Stimulated activated CD4-positive, alpha-beta T cell treated with anti-CD3 and anti-CD28 coated beads, Interleukin-15, amount 100 ng/mL, for 1 hour (primary cell): Measurements from ENCODE around the gene NR1I3.
A peak's percentile ranks its signal among the peaks of the same experiment; 100 is the strongest.
"Not testable (repeated sequence)": the region's sequence is repeated elsewhere in the genome, so short reads cannot be mapped to it uniquely, and the experiment has no call there.

ENCODE experiments used
- DNase-seq, 2 donors: peaks; one replicate each; pipeline ENCODE4 v3.0.0-alpha.2; 2020; ENCODE audit warnings: low read depth in 1 of 2, low spot score in 1 of 2

Gene NR1I3

DNA sequence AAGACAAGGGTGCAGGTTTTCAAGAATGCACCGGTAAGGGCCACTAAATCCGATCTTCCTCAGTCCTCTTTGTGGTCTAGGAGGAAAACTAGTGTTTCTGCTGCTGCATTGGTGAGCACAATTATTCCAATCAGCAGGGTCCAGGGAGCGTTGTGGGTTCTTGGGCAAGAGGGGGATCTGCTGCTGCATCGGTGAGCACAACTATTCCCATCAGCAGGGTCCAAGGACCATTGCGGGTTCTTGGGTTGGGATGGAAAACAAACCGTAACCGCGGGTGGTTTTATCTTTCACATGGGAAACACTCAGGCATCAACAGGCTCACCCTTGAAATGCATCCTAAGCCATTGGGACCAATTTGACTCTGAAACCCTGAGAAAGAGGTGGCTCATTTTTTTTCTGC is 13.6 kb upstream of the NR1I3 start:
- DNase-seq = no peak

DNA sequence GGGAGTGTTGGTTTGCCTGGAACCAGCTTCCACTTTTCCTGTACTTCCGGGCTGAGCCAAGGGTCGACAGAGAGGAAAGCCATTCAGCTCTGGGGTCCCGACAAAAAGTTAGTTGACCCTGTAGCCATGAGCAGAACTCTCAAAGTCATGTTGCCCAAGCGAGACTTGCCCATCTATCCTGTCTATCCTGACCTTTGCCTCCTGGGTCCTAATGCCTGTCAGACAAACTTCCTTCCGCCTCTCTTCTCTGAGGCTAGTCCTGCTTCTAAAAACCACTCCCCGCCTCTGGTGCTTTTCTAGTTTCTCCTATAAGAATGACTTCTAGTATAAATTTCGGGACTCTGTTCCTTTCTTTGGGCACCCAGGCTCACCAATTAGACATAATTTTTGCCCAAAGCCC is 12.8 kb upstream of the NR1I3 start:
- DNase-seq = no peak

DNA sequence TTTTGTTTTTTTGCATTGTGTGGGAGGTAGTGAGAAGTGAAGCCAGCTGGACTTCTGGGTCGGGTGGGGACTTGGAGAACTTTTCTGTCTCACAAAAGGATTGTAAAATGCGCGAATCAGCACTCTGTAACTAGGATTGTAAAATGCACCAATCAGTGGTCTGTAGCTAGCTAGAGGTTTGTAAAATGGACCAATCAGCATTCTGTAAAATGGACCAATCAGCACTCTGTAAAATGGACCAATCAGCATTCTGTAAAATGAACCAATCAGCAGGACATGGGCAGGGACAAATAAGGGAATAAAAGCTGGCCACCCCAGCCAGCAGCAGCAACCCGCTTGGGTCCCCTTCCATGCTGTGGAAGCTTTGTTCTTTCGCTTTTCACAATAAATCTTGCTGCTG is 12.1 kb upstream of the NR1I3 start:
- DNase-seq = not testable (repeated sequence)

DNA sequence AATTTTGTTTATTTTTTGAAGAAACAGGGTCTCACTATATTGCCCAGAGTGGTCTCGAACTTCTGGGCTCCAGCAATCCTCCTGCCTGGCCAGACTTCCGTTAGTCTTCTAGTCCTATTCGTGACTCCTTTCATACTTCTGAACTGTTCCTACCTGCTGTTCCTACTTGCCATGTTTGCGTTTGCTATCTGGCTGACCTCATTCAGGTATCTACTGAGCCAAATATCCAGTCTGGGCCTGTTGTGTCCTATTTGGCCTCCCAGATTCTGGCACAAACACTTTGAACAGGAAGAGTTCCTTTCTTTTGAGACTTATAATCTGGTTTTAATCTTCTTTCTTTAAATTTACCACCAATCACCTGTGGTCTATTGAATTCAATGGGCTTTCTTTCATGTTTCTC is 6.9 kb upstream of the NR1I3 start:
- no peak for DNase-seq

DNA sequence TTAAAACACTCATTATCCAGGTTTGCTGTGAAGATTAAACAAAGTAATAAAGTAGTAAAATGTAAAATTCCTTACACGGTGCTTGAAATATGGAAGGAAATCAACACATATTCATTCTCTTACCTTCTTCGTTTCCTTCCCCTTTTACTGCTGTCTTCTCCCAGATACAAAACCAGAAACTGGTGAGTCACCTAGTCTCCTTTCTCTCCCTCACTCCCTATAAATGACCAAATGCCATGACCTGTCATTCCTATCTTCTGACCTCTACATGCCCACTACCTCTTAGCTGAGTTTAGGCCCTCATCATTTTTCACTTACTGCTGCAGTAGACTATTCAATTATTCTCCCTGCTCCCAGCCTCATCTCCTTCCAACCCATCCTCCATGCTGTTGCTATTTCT is 4.3 kb upstream of the NR1I3 start:
- DNase-seq = no peak

DNA sequence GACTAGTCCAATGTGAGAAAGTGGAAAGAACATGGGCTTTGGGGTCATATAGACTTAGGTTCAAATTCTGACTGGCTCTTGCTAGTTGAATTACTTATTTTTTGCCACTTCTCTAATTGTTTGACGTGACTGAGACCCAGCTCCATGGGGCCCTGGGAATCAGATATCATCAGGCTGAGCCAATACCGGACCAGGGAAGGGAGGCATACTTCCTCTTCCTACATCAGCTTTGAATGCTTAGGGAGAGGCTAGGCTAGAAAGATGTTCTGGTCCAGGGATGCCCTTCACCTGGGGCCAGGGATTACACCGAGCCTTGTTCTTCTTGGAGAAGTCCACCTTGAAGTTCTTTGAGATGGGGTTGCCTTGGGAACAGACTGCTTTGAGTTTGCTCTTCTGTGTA is 3.7 kb upstream of the NR1I3 start:
- no peak for DNase-seq

DNA sequence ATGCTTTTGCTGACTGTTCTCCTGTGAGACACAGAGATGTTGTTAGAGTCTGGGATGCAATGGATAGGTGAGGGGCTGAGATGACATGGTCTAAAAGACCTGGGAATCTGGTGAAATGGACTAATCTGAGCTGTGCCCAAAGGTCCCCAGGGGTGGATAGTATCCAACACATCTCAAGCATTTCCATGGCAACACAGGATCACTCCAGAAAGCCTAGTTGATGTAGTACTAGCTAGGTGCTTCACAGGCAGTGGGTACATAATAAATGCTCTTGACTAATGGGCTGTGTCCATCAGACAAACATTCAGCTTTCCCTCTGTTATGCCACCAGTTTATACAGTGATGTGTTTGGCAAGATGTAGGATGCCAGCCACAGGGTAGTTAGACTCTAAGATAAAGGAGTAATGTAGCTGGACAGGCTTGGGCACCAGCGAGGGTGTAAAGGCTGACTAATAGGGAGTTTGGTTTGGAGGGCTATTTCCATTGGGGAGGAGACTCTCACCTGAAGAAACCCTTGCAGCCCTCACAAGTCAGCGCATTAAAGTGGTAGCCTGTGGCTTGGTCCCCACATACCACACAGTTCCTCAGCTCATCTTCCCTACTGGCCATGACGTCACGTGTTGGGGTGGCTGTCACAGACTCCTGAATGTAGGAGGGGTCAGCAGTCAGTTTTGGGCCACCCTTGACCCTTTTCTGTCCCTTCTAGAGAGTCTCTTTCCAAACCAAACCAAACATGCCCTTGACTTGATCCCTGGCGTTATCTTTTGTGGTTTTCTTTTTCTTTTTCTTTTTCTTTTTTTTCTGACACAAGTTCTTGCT is 1.8 kb downstream of the NR1I3 start:
- DNase-seq = no peak

DNA sequence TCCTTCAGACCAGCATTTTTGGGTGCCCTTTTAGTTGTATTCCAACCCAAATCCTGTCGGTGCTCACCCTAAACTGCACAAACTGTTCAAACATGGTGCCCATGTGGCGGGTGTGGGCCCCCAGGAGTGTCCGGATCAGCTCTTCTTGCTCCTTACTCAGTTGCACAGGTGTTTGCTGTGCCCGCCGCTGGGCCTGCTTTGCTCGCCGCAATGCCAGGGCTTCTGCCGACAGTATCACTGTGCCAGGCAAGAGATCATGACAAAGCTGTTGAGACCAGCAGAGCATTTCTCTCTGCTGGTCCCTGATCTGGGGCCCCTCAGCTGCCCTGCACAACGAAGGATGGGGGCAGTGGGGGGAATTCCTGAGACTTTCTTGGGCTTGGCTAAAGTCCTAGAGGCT is 4.9 kb downstream of the NR1I3 start:
- no peak for DNase-seq

DNA sequence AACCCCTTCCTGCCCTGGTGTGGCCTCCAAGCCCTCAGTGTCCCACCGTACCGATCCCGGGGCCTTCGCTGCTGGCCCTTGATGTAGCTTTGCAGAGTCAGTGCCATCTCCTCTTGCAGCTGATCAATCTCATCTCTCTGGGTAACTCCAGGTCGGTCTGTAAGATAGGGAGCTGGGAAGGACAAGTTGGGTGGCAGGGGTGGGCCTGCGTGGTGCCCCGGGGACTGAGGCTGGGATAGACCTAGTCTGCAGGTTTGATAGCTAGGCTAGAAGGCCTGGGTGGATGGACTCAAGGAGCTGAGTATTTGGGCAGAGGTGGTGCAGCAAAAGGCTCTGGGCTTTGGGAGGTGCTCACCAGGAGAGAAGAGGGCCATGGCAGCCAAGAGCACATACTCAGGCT is 7.2 kb downstream of the NR1I3 start:
- no peak for DNase-seq

DNA sequence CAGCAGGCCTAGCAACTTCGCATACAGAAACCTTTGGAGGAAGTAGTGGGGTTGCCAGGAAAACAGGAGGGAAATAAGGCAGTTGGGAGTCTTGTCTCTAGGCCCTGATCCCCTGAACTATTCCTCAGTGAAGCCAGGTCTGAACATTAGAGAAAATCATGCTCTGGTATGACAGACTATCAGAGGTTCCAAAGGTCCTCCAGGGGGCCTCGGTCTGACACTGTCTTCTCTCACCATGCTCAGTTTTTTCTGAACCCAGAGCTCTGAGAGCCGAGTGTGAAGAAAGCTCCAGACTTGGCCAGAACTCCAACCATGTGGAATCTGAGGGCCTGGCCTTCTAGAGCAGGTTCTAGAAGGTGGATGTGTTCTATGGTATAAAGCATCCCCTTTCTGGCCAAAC is 8.1 kb downstream of the NR1I3 start:
- DNase-seq = no peak

DNA sequence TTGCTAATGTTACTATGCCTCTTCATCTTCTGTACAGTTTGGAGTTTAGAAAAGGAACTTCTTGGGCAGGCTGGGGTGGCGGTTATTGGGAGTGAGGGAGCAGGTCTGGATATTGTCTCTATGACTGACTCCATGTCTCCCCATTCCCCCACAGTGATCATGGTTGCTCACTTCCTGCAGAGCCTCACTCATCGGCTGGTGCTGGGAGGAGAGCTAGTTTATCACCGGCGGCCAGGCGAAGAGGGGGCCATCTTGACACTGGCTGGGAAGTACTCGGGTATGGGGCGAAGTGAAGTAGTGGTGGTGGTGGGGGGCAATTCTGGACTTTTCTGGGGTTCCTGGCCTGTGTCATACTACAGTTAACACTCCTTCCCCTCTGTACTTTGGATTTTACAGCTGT is 10.0 kb downstream of the NR1I3 start:
- no peak for DNase-seq

DNA sequence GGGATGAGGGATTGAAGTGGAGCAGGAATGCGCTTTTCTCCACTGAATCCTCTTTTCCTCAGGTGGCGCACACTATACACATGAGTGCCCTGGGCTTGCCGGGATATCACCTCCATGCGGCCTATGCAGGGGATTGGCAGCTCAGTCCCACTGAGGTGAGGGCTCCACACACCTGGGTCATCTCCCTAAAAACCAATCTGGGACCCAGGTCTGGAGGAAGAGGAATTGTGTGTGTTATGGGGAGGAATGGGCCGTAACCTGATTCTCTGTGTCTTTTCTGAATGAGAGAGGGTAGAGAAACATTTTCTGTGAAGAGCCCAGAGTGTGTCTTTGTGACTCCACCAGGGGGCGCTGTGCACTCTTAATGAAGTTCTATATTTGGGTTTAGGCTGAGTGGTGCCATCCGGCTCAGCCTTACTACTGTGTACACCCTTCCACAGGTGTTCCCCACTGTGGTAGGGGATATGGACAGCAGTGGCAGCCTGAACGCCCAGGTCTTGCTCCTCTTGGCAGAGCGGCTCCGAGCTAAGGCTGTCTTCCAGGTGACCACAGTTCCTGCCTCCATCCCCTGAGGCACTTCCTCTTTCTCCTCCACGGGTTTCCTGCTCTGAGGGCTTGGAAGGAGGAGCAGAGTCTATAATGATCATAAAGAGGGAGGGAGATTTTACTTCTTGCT is 10.7 kb downstream of the NR1I3 start:
- peak; percentile 75 to 79 for DNase-seq

DNA sequence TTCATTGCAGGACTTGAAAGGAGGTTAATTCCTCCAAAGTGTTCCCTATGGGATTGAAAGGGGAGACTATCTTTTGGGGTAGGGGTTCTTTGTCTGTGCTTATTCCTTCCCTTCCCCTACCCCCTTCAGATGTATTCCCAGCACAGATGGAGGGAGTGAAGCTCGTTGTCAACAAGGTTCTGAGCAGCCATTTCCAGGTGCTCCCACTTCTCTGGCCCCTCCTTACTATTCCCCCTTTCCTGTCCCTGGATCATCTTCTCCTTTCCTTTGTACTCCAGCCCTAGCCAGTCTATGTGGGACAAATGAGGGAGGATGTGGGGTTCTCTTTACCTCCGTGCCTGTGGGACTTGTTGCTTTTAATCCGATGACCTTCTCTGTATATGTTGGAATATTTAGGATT is 11.2 kb downstream of the NR1I3 start:
- DNase-seq = no peak

DNA sequence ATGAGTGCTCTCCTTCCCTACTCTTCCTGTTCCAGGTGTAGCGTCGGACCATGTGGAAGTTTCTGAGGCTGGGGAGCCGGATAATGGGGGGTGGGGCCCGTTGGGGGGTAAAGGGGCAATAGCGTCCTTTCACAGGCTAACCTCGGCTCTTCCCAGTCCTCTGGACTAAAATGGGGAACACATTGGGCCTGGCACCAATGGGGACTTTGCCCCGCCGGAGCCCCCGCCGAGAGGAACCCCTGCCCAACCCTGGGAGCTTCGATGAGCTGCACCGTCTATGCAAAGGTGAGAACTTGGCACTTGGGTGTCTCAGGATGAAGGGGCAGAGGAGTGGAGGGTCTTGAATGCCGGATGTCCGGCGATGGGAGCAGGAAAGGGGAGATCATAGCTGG is 11.7 kb downstream of the NR1I3 start:
- no peak for DNase-seq

DNA sequence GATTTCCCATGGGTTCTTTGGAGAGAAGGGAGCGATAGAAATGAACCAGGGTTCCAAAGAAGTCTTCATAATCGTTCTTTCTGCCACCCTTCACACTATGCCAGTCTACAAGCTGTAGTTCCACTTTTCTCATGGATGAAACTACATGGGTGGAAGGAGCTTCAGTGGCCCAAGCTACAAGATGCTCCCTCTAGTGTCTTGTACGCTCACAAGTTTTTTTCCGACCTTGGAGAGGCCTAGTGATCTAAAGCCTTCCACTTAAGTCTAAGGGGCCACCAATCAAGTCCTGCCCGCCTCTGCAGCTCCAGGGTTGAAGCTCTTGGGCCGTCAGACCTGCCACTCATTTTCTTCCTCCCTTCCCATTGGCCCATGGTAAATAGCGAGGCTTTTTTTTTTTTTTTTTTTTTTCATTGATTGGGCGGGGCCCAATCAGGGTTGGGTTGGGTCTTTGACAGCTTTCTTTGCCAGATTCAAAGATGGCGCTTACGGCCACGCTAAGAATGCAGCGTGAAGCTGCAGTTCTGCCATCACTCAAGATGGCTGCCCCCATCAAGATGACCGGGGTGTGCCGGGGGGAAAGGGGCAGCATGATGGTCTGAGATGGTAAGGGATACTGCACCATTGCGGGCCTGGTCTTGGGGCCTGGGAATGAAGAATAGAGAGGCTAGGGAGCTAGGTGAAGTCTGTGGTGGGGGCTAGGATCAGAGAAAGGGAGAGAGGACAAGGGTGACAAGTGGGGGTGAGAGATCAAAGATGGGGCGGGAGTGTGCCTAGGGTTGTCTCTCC is 12.3 kb downstream of the NR1I3 start, which contains the start of gene TOMM40L:
TOMM40L (plus strand) TSS at position 527 of the 786 bp plus-strand sequence. CDS start 430 bp downstream, outside the sequence.
- DNase-seq = peak; percentile 69 to 75

DNA sequence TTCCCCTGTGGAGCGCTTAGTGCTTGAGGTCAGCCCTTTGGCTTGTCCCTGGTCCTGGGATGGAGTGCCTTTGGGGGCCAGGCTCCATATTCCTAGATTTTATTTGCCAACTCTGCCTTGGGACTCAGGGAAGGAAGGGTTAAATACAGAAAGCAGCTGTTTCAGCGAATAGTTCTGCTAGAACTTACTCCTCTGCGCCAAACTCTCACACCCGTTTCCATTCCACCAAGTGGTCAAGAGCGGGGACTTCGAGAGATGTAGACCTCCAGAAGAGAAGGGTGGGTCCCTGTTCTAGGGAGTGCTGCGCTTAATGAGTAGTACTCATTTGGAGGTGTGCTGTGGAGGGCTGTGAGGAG is 12.8 kb downstream of the NR1I3 start:
- no peak for DNase-seq

DNA sequence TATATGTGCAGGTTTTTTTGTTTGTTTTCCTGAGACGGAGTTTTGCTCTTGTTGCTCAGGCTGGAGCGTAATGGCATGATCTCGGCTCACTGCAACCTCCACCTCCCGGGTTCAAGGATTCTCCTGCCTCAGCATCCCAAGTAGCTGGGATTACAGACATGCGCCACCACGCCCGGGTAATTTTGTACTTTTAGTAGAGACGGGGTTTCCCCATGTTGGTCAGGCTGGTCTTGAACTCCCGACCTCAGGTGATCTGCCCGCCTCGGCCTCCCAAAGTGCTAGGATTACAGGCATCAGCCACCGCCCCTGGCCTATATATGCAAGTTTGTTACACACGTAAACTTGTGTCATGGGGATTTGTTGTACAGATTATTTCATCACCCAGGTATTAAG is 13.3 kb downstream of the NR1I3 start:
- not testable (repeated sequence) for DNase-seq

DNA sequence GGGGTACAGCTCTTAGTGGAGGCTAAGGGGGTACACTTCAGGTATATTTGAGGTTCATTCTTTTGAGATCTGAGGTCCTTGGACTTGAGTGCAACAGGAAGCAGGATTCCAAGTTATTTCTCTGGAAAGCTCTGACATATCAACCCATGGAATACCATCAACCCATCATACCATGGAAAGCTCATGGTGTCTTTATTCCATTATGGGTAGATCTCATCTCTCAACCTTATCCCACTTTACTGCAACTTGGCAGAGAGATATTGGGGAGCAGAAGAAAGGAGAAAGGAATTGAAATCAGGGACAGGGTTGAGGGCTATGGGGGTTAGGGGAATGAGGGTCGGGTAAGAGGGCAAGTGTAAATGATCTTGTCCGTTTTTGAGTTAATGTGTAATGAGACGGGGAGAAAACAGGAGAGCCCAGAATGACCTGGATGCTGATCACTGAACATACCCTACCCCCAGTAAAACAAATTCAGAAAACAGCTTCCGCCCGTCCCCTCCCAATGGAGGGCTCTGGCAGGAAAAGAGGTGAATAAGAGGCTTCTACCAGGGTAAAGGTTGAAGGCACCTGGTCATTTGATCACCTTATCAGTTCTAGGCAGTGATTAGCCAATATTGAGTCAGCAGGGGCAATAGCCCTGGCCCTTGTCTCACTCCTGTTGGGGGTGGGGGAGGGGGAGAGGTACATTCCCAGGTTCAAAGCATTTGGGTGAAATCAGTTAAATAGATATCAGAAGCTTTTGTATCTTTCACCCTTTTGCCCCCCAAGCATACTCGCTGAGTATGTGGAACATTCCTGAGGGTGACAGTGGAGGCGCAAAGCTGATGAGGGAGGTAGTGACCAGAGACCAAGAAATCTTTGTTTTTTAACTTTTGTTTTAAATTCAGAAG is 14.0 kb downstream of the NR1I3 start:
- DNase-seq = no peak

DNA sequence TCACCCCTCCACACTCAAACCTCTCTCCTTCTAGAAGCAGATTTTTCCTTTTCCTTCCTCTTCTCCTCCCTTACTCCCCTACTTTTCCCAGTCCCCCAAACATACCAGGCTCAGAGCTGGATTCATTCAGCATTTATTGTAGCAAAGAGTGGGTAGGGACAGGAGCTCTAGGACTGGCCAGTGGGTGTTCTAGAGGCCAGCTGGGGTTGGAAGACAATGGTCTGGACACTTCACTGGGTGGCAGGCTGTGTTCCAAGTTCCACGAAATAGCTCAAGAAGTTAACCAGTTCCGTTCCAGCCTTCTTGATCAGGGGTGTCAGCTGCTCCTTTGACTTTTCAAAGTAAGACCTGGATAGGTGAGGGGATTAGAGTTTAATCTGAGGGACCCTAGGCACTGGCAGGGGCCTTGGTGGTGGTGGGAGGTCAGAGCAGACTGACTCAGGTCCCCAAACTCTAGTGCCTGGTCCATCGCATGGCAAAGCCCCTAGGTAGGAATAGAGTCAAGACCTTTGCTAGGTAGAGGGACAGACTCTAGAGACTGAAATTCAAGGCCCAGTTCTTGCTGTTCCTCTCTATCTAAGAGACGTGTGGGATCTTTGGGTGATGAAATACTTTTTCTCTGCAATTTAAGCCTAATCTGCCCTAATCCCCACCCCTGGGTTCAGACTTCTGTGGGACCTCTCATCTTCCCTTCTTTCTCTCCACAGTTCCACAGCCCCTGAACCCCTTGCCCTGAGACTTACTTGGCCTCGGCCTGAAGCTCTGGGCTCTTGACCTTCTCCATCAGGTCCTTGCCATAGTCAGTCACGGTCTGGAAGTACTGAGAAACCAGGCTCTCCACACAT is 15.6 kb downstream of the NR1I3 start:
- DNase-seq = no peak

DNA sequence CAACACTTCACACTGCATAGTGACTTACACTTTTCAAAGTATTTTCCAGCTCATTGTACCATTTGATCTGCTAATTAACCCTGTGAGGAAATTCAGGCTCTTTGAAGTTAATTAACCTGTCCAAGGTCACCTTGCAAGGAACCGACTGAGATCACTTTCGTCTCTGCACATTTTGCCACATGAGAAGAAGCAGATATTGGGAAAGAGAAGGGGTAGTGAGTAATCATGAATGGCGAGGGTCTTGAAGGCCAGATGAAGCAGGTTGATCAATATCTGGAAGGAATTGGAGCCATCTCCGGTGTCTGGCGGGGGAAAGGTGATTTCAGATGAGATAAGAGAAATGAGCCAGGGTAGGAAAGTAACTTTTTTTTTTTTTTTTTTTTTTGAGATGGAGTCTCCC is 18.0 kb downstream of the NR1I3 start:
- DNase-seq = no peak
